ENCODE measurements around the gene ZFAND4.

DNA sequence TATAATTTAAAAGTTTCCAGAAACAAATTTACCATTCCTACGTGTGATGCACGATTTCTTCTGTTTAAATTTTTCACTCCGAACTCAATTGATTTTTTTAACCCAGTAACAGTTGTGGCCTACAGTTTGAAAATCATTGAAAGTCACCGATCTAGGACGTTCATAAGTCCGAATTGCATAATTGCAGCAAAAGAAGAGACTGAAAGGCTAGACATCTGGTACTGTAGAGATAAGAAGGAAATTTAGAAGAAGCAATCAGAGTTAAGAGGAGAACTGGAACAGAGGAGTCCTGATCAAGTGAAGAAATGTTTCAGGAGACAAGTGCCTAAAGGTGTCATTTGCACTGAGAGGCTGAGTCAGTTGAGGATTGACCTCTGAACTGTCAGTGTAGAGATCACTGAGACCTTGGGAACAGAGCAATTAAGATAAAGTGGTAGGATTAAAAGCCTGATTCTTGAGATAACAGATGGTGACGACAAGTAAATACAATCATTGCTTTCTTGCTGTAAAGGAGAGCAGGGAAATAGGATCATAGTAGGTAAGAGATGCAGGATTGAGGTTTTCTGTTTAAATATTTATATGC lies 73.5 kb downstream of the ZFAND4 start:
- no peak for TF ChIP-seq CTCF (IDR thresholded peaks at IDR 0.05)
- peak in 1 of 2 donors; percentile 31 for TF ChIP-seq POLR2A (IDR thresholded peaks at IDR 0.05)
